Neural progenitor cell (in vitro differentiated cells): ENCODE data around the gene CST3. TPM values are rescaled to one million over a fixed set of nuclear protein-coding genes. Genes with fewer than 3 reads are reported as not detected.

Source experiments
- DNase-seq: peaks from one replicate; pipeline ENCODE4 v3.0.0-alpha.2; 2016; ENCODE audit warnings: low spot score
- H2AFZ ChIP-seq: fragments of 200-600 bp; sonication (generic); replicated peaks from 2 replicates; pipeline ENCODE4 v1.6.1; 2016; ENCODE audit warnings: antibody characterized with exemption
- H3F3A ChIP-seq: fragments of 200-600 bp; sonication (generic); 2 replicates; pipeline ENCODE4 v1.6.1; 2016; ENCODE audit warnings: antibody characterized with exemption, low read depth
- H3K27ac ChIP-seq: fragments of 200-600 bp; sonication (generic); 2 replicates; pipeline ENCODE4 v1.5.1; 2016; ENCODE audit warnings: mild to moderate bottlenecking
- H3K27me3 ChIP-seq: fragments of 200-600 bp; sonication (generic); 2 replicates; pipeline ENCODE4 v1.6.1; 2016; ENCODE audit warnings: mild to moderate bottlenecking, moderate library complexity
- H3K36me3 ChIP-seq: fragments of 200-600 bp; sonication (generic); 2 replicates; pipeline ENCODE4 v1.5.1; 2016
- H3K4me1 ChIP-seq: fragments of 200-600 bp; sonication (generic); 2 replicates; pipeline ENCODE4 v1.6.1; 2016; ENCODE audit warnings: mixed run types
- H3K4me2 ChIP-seq: fragments of 200-600 bp; sonication (generic); 2 replicates; pipeline ENCODE4 v1.6.1; 2016
- H3K4me3 ChIP-seq: fragments of 200-600 bp; sonication (generic); 2 replicates; pipeline ENCODE4 v1.5.1; 2016
- H3K79me2 ChIP-seq: fragments of 200-600 bp; sonication (generic); 2 replicates; pipeline ENCODE4 v1.6.1; 2016; ENCODE audit warnings: low read depth
- H3K9ac ChIP-seq: fragments of 200-600 bp; sonication (generic); 2 replicates; pipeline ENCODE4 v1.6.1; 2016
- H3K9me3 ChIP-seq: fragments of 200-600 bp; sonication (generic); 2 replicates; pipeline ENCODE4 v1.5.1; 2016; ENCODE audit warnings: low read depth
- H4K20me1 ChIP-seq: fragments of 200-600 bp; sonication (generic); 2 replicates; pipeline ENCODE4 v1.6.1; 2016; ENCODE audit warnings: low read depth
- H3K27ac Mint-ChIP-seq: 3 replicates; pipeline ENCODE4 v1.8.0; 2021; ENCODE audit warnings: mixed read lengths
- H3K27me3 Mint-ChIP-seq: 2 replicates; pipeline ENCODE4 v1.8.0; 2022; ENCODE audit warnings: low read depth, mild to moderate bottlenecking, inconsistent platforms, moderate library complexity, mixed read lengths; ENCODE audit not compliant: insufficient read depth
- H3K36me3 Mint-ChIP-seq: 3 replicates; pipeline ENCODE4 v1.8.0; 2021; ENCODE audit warnings: mixed read lengths
- H3K4me1 Mint-ChIP-seq: 3 replicates; pipeline ENCODE4 v1.8.0; 2021; ENCODE audit warnings: mixed read lengths
- H3K4me3 Mint-ChIP-seq: 3 replicates; pipeline ENCODE4 v1.8.0; 2021; ENCODE audit warnings: mild to moderate bottlenecking, moderate library complexity, mixed read lengths
- H3K9me3 Mint-ChIP-seq: 3 replicates; pipeline ENCODE4 v1.8.0; 2020; ENCODE audit warnings: mixed read lengths
- CTCF ChIP-seq: fragments of 200-600 bp; sonication (generic); IDR thresholded peaks from 2 replicates; pipeline ENCODE4 v1.5.1; 2017; ENCODE audit warnings: antibody characterized with exemption, mild to moderate bottlenecking
- EZH2 ChIP-seq: fragments of 200-600 bp; sonication (generic); IDR thresholded peaks from 2 replicates; pipeline ENCODE4 v1.6.1; 2017; ENCODE audit warnings: antibody characterized with exemption, mild to moderate bottlenecking, moderate library complexity
- EZH2phosphoT487 ChIP-seq: fragments of 200-600 bp; sonication (generic); IDR thresholded peaks from 2 replicates; pipeline ENCODE4 v1.6.1; 2017; ENCODE audit warnings: antibody characterized with exemption
- total RNA-seq: library from RNA; depleted of rRNA; stranded (reverse); fragments of >200 nt; gene quantifications from 2 replicates; pipeline ENCODE4 v1.2.3, GENCODE V29; 2015; ENCODE audit warnings: low replicate concordance

Gene CST3
- total RNA-seq, 1 donor from 2014 or later: 20.8 TPM

- Histone ChIP-seq H2AFZ (no peak overlapping the region), H3K4me2 (no peak overlapping the region), H3K9me3 (no peaks in the 10 kb centered on the region), H3K27ac (no peak overlapping the region), H3F3A (no peaks in the 10 kb centered on the region), H3K4me3 (no peak overlapping the region), H3K36me3 (no peaks in the 10 kb centered on the region), H4K20me1 (no peaks in the 10 kb centered on the region), H3K4me1 (no peaks in the 10 kb centered on the region), H3K9ac (no peak overlapping the region), H3K27me3 (no peaks in the 10 kb centered on the region), H3K79me2 (no peaks in the 10 kb centered on the region)
- no peak overlapping the region for H3K27ac Mint-ChIP-seq
- no peaks in the 10 kb centered on the region for H3K9me3 Mint-ChIP-seq
- peaks cover 6% of the 10 kb centered on the region for H3K4me1 Mint-ChIP-seq
- DNase-seq: no peak
- TF ChIP-seq CTCF: no peak
- no peak for TF ChIP-seq EZH2phosphoT487
- TF ChIP-seq EZH2: no peak
- no peak overlapping the region for H3K4me3 Mint-ChIP-seq
- H3K36me3 Mint-ChIP-seq: no peaks in the 10 kb centered on the region
- H3K27me3 Mint-ChIP-seq: no peaks in the 10 kb centered on the region
Measured at GRCh38 chr20:23663180-23663579, 25.4 kb upstream of the CST3 start.

GRCh38 chr20:23662276-23662870 is 24.6 kb upstream of the CST3 start:
- Histone ChIP-seq H3K27me3 (no peaks in the 10 kb centered on the region), H3F3A (no peaks in the 10 kb centered on the region), H3K4me3 (no peak overlapping the region), H3K9ac (no peak overlapping the region), H3K36me3 (no peaks in the 10 kb centered on the region), H3K27ac (no peak overlapping the region), H2AFZ (no peak overlapping the region), H3K79me2 (no peaks in the 10 kb centered on the region), H3K4me1 (no peaks in the 10 kb centered on the region), H3K4me2 (no peak overlapping the region), H4K20me1 (no peaks in the 10 kb centered on the region), H3K9me3 (no peaks in the 10 kb centered on the region)
- DNase-seq: no peak
- Mint-ChIP-seq H3K27ac (no peak overlapping the region), H3K4me1 (peaks cover 6% of the 10 kb centered on the region), H3K27me3 (no peaks in the 10 kb centered on the region), H3K4me3 (no peak overlapping the region), H3K9me3 (no peaks in the 10 kb centered on the region), H3K36me3 (no peaks in the 10 kb centered on the region)
- TF ChIP-seq CTCF (no peak), EZH2phosphoT487 (no peak), EZH2 (no peak)

- Histone ChIP-seq H3K79me2 (no peaks in the 10 kb centered on the region), H3K27ac (no peak overlapping the region), H4K20me1 (no peaks in the 10 kb centered on the region), H3K36me3 (no peaks in the 10 kb centered on the region), H3K4me3 (no peak overlapping the region), H3K4me1 (no peaks in the 10 kb centered on the region), H3F3A (no peaks in the 10 kb centered on the region), H3K9me3 (no peaks in the 10 kb centered on the region), H2AFZ (no peak overlapping the region), H3K9ac (no peak overlapping the region), H3K27me3 (no peaks in the 10 kb centered on the region), H3K4me2 (no peak overlapping the region)
- H3K4me3 Mint-ChIP-seq: no peak overlapping the region
- H3K27ac Mint-ChIP-seq: no peak overlapping the region
- H3K27me3 Mint-ChIP-seq: peaks cover 2% of the 10 kb centered on the region
- TF ChIP-seq EZH2phosphoT487 (no peak), CTCF (no peak), EZH2 (no peak)
- no peaks in the 10 kb centered on the region for H3K9me3 Mint-ChIP-seq
- H3K36me3 Mint-ChIP-seq: no peaks in the 10 kb centered on the region
- DNase-seq: no peak
- peaks cover 6% of the 10 kb centered on the region for H3K4me1 Mint-ChIP-seq
Measured at GRCh38 chr20:23661002-23661429, 23.3 kb upstream of the CST3 start.
